GM12873 (cell line): ENCODE results near the gene PIP5K1B.

Experiments used
- CTCF ChIP-seq: IDR thresholded peaks from 2 replicates; pipeline ENCODE4 v1.5.1; 2012; ENCODE audit warnings: low read depth, mild to moderate bottlenecking, moderate library complexity, low read length, control low read depth; ENCODE audit not compliant: insufficient read depth; ENCODE audit errors: missing control alignments

PIP5K1B gene

GRCh38 chr9:68683433-68683832, 21.6 kb upstream of the PIP5K1B start:
- TF ChIP-seq CTCF = no peak

DNA sequence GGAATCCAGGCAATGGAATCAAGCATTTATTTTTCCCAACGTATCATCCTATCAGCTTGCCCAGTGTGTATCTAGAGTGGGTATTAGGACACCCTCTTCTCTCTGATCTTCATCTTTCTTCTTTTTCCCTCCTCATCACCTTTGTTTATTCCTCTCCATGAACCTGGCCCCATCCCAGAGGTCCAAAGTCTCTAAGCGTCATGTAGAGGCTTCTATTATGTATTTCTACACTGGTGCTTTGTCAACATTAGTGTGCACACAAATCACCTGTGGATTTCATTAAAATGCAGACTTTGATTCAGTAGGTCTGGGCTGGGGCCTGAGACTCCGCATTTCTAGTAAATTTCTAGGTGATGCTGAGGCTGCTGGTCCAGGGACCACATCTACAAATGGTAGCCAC, 19.8 kb upstream of the PIP5K1B start:
- no peak for TF ChIP-seq CTCF

- peak; percentile 74 for TF ChIP-seq CTCF
Measured at GRCh38 chr9:68685770-68686169, 19.3 kb upstream of the PIP5K1B start.

DNA sequence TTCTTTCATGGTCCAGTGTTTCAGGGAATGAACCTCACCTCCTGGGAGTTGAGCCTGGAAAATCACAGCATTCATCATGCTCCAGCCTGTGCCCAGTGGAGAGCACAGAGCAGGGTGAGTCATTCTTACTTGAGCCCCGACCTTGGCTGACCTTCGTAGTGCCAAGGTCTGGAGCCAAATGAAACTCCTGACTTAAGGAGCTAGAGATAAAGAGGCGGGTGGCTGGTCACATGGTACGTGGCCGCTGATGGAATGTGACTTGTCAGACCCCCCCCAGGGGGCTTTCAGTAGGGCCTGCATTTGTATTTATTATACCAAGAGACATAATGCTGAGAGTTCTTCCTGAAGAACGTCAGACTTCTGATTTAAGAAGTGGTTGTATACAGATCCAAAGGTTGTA, 15.0 kb upstream of the PIP5K1B start:
- no peak for TF ChIP-seq CTCF

DNA sequence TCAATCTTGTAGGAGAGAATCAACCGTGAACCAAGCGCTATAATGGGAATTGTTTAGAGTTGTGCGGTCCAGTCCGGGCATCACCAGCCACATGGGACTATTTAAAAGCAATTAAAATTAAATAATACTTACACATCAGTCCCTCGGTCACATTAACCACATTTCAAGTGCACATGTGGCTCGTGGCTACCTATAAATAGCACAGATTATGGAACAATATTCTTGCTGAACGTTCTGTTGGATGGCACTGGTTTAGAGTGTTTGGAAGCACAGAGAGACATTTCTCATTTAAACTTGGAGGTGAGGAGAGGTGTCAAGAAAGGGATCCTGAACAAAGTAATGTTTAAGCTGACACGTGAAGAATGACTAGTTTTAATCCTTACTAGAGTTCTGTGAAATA, 12.5 kb upstream of the PIP5K1B start:
- TF ChIP-seq CTCF = no peak

GRCh38 chr9:68694125-68694524, 10.9 kb upstream of the PIP5K1B start:
- TF ChIP-seq CTCF = no peak

DNA sequence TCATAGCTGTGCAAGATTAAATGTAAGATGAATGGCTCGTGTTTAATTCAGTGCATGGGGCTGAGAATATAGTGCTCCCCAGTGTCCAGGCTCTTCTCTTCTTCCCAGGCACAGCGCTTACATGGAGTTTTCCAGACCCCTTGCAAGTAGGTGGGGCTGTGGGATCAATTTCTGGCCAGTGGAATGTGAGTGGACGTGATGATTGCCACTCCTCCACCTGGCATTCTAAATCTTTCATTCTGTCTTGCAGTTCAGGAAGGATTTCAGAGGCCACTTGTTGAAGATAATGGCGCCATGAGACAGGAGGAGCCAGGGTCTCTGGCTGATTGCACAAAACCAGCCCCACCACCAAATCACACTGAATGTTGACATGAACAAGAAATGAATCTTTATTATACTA, 7.2 kb upstream of the PIP5K1B start:
- no peak for TF ChIP-seq CTCF
